Kidney epithelial cell (primary cell): ENCODE measurements around the gene CEP350. TPM values are rescaled to one million over a fixed set of nuclear protein-coding genes. Genes with fewer than 3 reads are reported as not detected.

Experiments
- DNase-seq: peaks from one replicate; pipeline ENCODE4 v3.0.0-alpha.2; 2010; ENCODE audit warnings: low read depth
- H3K27me3 ChIP-seq: 2 replicates; pipeline ENCODE4 v1.6.0; 2011; ENCODE audit warnings: low read length; ENCODE audit not compliant: control insufficient read depth, insufficient read depth
- H3K36me3 ChIP-seq: 2 replicates; pipeline ENCODE4 v1.5.1; 2011; ENCODE audit warnings: low read length; ENCODE audit not compliant: control insufficient read depth, insufficient read depth
- H3K4me3 ChIP-seq: 2 replicates; pipeline ENCODE4 v1.5.1; 2011; ENCODE audit warnings: low read depth, mild to moderate bottlenecking, control low read depth, low read length
- total RNA-seq: library from RNA; depleted of rRNA; stranded (reverse); fragments of >200 nt; gene quantifications from 2 replicates; pipeline ENCODE4 v1.2.3, GENCODE V29; 2015
- TF ChIP-seq, protein P1 (sequence below): IDR thresholded peaks from 2 replicates; pipeline ENCODE4 v1.5.1; 2011; ENCODE audit warnings: mild to moderate bottlenecking, moderate library complexity, low read length, control low read depth, inconsistent platforms; ENCODE audit not compliant: insufficient read depth, poor library complexity, severe bottlenecking

CEP350 gene
- total RNA-seq, 1 donor from 2014 or later, result 24.9 TPM

DNA sequence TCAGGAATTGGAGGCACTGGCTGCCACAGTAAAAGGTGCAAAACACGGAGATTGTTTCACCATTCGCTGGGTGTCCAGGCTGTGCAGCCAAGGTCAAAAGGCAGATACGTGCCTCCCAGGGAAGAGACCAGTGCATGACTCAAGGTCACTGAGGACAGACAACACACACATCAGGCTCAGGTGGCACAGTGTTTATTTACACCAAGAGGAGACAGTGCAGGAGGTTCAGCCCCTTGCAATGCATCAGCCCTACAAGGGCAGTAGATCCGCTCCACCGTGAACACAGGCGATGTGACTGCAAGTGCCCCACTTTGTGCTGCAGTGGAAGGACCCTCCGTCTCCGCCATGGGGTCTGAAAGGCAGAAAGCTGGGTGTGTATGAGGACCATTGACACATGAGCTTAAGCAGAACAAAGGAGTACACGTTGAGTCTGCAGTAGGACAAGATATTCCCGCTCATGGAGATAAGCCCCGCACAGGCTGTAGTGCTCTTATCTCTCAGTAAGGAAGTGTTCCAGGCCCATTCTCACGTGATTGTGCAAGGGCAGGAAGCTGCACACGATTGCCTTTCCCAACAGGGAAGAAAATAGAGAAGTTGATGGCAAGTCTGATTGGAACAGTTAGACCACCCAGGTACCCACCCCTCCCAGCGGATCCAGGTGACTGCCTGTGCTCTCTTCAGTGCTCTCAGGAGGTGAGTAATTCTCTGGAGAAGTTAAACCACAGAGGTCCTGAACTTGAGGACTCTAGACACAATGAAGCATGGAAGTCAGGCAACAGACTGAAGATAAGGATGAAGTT lies 162.6 kb downstream of the CEP350 start:
- Histone ChIP-seq H3K4me3 (no peak overlapping the region), H3K27me3 (no peaks in the 10 kb centered on the region), H3K36me3 (no peaks in the 10 kb centered on the region)
- peak; percentile 42 for DNase-seq
- TF ChIP-seq, protein P1, sequence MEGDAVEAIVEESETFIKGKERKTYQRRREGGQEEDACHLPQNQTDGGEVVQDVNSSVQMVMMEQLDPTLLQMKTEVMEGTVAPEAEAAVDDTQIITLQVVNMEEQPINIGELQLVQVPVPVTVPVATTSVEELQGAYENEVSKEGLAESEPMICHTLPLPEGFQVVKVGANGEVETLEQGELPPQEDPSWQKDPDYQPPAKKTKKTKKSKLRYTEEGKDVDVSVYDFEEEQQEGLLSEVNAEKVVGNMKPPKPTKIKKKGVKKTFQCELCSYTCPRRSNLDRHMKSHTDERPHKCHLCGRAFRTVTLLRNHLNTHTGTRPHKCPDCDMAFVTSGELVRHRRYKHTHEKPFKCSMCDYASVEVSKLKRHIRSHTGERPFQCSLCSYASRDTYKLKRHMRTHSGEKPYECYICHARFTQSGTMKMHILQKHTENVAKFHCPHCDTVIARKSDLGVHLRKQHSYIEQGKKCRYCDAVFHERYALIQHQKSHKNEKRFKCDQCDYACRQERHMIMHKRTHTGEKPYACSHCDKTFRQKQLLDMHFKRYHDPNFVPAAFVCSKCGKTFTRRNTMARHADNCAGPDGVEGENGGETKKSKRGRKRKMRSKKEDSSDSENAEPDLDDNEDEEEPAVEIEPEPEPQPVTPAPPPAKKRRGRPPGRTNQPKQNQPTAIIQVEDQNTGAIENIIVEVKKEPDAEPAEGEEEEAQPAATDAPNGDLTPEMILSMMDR, result no peak

DNA sequence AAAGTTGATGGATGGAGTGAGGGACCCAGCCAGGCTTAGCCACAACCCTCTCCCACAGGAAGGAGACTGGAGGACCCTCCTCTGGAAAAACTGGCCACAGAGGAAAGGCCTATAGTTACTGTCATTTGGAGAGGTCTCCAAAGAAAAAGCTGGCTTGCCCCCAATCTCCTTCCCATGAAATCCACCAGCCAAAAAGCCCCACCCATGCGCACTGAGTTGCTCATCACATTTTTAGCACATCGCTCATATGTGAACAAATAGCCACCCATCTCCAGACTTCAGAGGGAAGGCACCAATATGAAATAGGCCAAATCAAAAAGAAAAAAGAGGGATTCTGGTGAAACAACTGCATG lies 163.1 kb downstream of the CEP350 start:
- Histone ChIP-seq H3K4me3 (no peak overlapping the region), H3K27me3 (no peaks in the 10 kb centered on the region), H3K36me3 (no peaks in the 10 kb centered on the region)
- TF ChIP-seq, protein P1, result no peak
- no peak for DNase-seq

DNA sequence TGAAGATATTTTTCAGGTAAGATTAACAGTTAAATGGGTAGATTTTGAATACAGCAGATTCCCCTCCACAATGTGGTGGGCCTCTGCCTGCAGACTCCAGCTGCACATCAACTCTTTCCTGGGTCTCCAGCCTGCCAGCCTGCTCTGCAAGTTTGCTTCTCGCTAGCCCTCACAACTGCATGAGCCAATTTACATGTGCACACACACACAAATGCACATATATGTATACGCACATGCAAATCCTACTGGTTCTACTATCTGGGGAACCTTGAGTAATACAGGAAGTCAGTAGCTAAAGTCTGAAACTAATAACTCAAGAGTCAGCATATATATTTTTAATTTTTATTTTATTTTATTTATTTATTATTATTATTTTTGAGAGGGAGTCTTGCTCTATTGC lies 165.2 kb downstream of the CEP350 start:
- Histone ChIP-seq H3K4me3 (no peak overlapping the region), H3K36me3 (no peaks in the 10 kb centered on the region), H3K27me3 (no peaks in the 10 kb centered on the region)
- DNase-seq, result no peak
- TF ChIP-seq, protein P1, result no peak

DNA sequence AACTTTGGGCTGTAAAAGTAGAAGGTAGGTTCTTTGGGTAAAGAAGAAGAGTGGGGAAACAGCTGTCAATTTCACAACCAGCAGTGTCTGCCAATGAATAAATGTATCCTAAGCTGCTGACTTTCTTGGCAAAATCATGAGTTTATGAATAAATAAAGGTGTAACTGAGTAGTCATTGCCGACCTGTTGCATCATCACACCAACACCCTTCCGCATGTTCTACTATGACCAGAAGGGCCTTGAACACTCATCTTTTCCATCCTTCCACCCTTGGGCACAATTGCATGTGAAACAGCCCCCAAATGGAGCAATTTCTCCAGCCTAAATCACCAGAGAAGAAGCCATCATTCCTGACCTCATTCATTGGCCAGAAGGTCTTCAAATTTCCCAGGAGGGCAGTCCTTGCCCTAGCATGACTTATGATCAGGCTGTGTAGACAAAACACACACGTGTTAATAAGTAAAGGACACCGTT lies 168.9 kb downstream of the CEP350 start:
- Histone ChIP-seq H3K27me3 (no peaks in the 10 kb centered on the region), H3K36me3 (no peaks in the 10 kb centered on the region), H3K4me3 (no peak overlapping the region)
- TF ChIP-seq, protein P1, result no peak
- no peak for DNase-seq

DNA sequence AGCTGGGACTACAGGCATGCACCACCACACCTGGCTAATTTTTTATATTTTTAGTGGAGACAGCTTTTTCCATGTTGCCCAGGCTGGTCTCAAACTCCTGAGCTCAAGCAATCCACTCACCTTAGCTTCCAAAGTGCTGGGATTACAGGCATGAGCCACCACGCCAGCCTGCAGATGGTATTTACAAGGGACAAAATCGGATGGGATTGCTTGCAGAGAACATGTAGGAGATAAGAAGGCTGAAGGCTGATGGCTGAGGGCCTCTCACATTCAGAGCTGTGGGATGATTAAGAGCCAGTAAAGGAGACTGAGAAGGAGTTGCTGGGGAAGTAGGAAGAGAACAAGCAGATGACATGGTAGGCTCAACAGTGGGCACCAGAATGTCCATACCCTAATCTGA lies 176.0 kb downstream of the CEP350 start:
- TF ChIP-seq, protein P1, result no peak
- H3K4me3 ChIP-seq, result no peak overlapping the region
- no peaks in the 10 kb centered on the region for H3K36me3 ChIP-seq
- no peaks in the 10 kb centered on the region for H3K27me3 ChIP-seq
- DNase-seq, result no peak

DNA sequence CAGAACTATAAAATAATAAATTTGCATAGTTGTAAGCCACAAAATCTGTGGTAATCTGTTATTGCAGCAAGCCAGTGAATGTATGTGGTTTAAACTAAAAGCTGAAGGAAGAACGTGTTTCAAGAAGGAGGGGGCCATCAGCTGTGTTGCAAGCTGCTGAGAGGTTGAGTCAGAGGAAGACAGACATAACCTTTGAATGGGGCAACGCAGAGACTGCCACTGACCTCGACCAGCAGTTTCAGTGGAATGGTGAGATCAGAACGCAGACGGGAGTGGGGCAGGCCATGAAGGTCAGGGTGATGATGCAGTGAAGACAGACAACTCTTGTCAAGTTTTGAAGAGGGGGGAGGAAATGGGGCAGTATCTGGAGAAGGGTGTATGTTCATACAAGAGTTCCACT lies 176.9 kb downstream of the CEP350 start:
- H3K36me3 ChIP-seq, result no peaks in the 10 kb centered on the region
- no peaks in the 10 kb centered on the region for H3K27me3 ChIP-seq
- DNase-seq, result peak; percentile 29
- TF ChIP-seq, protein P1, result no peak
- H3K4me3 ChIP-seq, result no peak overlapping the region
